A549 (cell line): Measurements from ENCODE around the gene RNF13. TPM values are rescaled to one million over a fixed set of nuclear protein-coding genes. Genes with fewer than 3 reads are reported as not detected.

Source experiments
- ATAC-seq, 2 experiments: fragments of 200-7000 bp in 1 of 2; fragments of >200 bp in 1 of 2; cut with Nextera tagmentation in 1 of 2; cut with Tn5 transposase in 1 of 2; 3 replicates each; pipeline versions ENCODE4 v1.8.0 to v1.9.1; 2018 to 2020; ENCODE audit warnings: mild to moderate bottlenecking in 1 of 2, moderate library complexity in 1 of 2
- CTCF ChIA-PET: fragments of 300-600 bp; sonication (Branson Sonifier 250); formaldehyde crosslinking; extraction: SDS; loops from one replicate; lab custom pipeline; 2021; ENCODE audit warnings: antibody characterized with exemption, inconsistent platforms; lab: Yijun Ruan, JAX
- POLR2A ChIA-PET: fragments of 350-600 bp; formaldehyde crosslinking; extraction: SDS; loops from one replicate; lab custom pipeline; 2021; ENCODE audit warnings: antibody characterized with exemption, inconsistent platforms; lab: Yijun Ruan, JAX
- DNase-seq, 2 experiments: peaks; one replicate each; pipeline versions ENCODE4 v3.0.0 to v3.0.0-alpha.2; 2011 to 2016; ENCODE audit warnings: low read depth in 1 of 2, low spot score in 1 of 2
- FAIRE-seq: peaks from 2 replicates; lab custom pipeline; 2011; peaks lifted over from hg19 to GRCh38; lab: Jason Lieb, UNC
- H3K27ac ChIP-seq, 2 experiments: fragments of >200 bp; sonication (Bioruptor Twin); formaldehyde crosslinking; 3 replicates each; pipeline ENCODE4 v1.5.1; 2016 to 2017
- H3K4me1 ChIP-seq: fragments of >200 bp; sonication (Bioruptor Twin); formaldehyde crosslinking; 3 replicates; pipeline ENCODE4 v1.6.1; 2016
- H3K4me2 ChIP-seq: fragments of >200 bp; sonication (Bioruptor Twin); formaldehyde crosslinking; 3 replicates; pipeline ENCODE4 v1.6.1; 2016
- H3K4me3 ChIP-seq: fragments of >200 bp; sonication (Bioruptor Twin); formaldehyde crosslinking; 3 replicates; pipeline ENCODE4 v1.5.1; 2016
- H3K9me3 ChIP-seq: fragments of >200 bp; sonication (Bioruptor Twin); formaldehyde crosslinking; 3 replicates; pipeline ENCODE4 v1.6.1; 2016
- BCL3 ChIP-seq: fragments of >200 bp; sonication (Bioruptor Twin); formaldehyde crosslinking; IDR thresholded peaks from 3 replicates; pipeline ENCODE4 v1.6.1; 2016
- CHD2 ChIP-seq: fragments of 150-350 bp; IDR thresholded peaks from 2 replicates; pipeline ENCODE4 v1.6.1; 2014; ENCODE audit warnings: low read length; ENCODE audit not compliant: partially characterized antibody
- CTCF ChIP-seq: fragments of >200 bp; sonication (Bioruptor Twin); formaldehyde crosslinking; IDR thresholded peaks from 3 replicates; pipeline ENCODE4 v1.5.1; 2016
- EHF ChIP-seq: fragments of 250-450 bp; sonication (Bioruptor Pico); IDR thresholded peaks from 2 replicates; pipeline ENCODE4 v1.5.0; 2020; ENCODE audit warnings: mild to moderate bottlenecking
- EHMT2 ChIP-seq: fragments of 200-600 bp; sonication (generic); IDR thresholded peaks from 2 replicates; pipeline ENCODE4 v1.6.1; 2016; ENCODE audit warnings: antibody characterized with exemption, low read depth, mild to moderate bottlenecking, moderate library complexity
- ESRRA ChIP-seq: fragments of 150-350 bp; IDR thresholded peaks from 2 replicates; pipeline ENCODE4 v1.6.1; 2014; ENCODE audit warnings: mild to moderate bottlenecking, low read length, borderline replicate concordance
- FOXS1 ChIP-seq: fragments of 250-450 bp; sonication (Bioruptor Pico); IDR thresholded peaks from 2 replicates; pipeline ENCODE4 v1.5.0; 2020; ENCODE audit warnings: mild to moderate bottlenecking, moderate library complexity
- GATA3 ChIP-seq: IDR thresholded peaks from 2 replicates; pipeline ENCODE4 v1.6.1; 2012; ENCODE audit warnings: borderline replicate concordance
- HMGXB4 ChIP-seq: fragments of 250-450 bp; sonication (Bioruptor Pico); IDR thresholded peaks from 2 replicates; pipeline ENCODE4 v1.5.0; 2021; ENCODE audit warnings: mild to moderate bottlenecking, moderate library complexity, borderline replicate concordance
- HOXB5 ChIP-seq: fragments of 250-450 bp; sonication (Bioruptor Pico); IDR thresholded peaks from 2 replicates; pipeline ENCODE4 v1.5.0; 2020; ENCODE audit warnings: mild to moderate bottlenecking, moderate library complexity
- KDM1A ChIP-seq: fragments of 200-600 bp; sonication (generic); IDR thresholded peaks from 2 replicates; pipeline ENCODE4 v1.6.1; 2016; ENCODE audit warnings: low read depth, mild to moderate bottlenecking
- MAFK ChIP-seq: fragments of 450-650 bp; IDR thresholded peaks from 2 replicates; pipeline ENCODE4 v1.6.1; 2014; ENCODE audit not compliant: partially characterized antibody
- MAZ ChIP-seq: fragments of 150-350 bp; IDR thresholded peaks from 2 replicates; pipeline ENCODE4 v1.6.1; 2014; ENCODE audit warnings: antibody characterized with exemption, low read depth, low read length, borderline replicate concordance
- NFE2L2 ChIP-seq: fragments of 150-350 bp; conservative IDR thresholded peaks from 2 replicates; pipeline ENCODE4 v1.6.1; 2014; ENCODE audit warnings: low read length
- POLR2AphosphoS2 ChIP-seq: conservative IDR thresholded peaks from 2 replicates; pipeline ENCODE4 v1.6.1; 2012; ENCODE audit warnings: low read length, improper control_type of control experiment, inconsistent platforms
- RAD21 ChIP-seq, 2 experiments: fragments of >200 bp in 1 of 2; sonication (Bioruptor Twin) in 1 of 2; formaldehyde crosslinking in 1 of 2; IDR thresholded peaks in 1 of 2; conservative IDR thresholded peaks in 1 of 2; 2 replicates in 1 of 2; 3 replicates in 1 of 2; pipeline ENCODE4 v1.6.1; 2012 to 2018; ENCODE audit warnings: inconsistent platforms in 1 of 2
- RARB ChIP-seq: fragments of 250-450 bp; sonication (Bioruptor Pico); IDR thresholded peaks from 2 replicates; pipeline ENCODE4 v1.8.0; 2021; ENCODE audit warnings: mild to moderate bottlenecking, moderate library complexity
- RCOR1 ChIP-seq: fragments of 150-350 bp; IDR thresholded peaks from 2 replicates; pipeline ENCODE4 v1.6.1; 2014; ENCODE audit warnings: antibody characterized with exemption, low read length, low read depth
- RNF2 ChIP-seq: fragments of 200-600 bp; sonication (generic); IDR thresholded peaks from 2 replicates; pipeline ENCODE4 v1.6.1; 2016; ENCODE audit warnings: low read depth, mild to moderate bottlenecking, antibody characterized with exemption, moderate library complexity, borderline replicate concordance
- SREBF2 ChIP-seq: fragments of 450-650 bp; IDR thresholded peaks from 2 replicates; pipeline ENCODE4 v1.6.1; 2014; ENCODE audit warnings: mild to moderate bottlenecking, moderate library complexity
- TP53 ChIP-seq: fragments of 250-450 bp; sonication (Bioruptor Pico); IDR thresholded peaks from 2 replicates; pipeline ENCODE4 v1.5.0; 2021; ENCODE audit warnings: mild to moderate bottlenecking, moderate library complexity
- WGBS: methylation state at CpG from one replicate; pipeline ENCODE4 v1.1.6; 2017; ENCODE audit errors: missing lambda C conversion rate; 5-methylcytosine and 5-hydroxymethylcytosine counted together
- polyA plus RNA-seq, 4 experiments: library from polyadenylated mRNA; depleted of rRNA in 3 of 4; stranded (reverse); fragments of >200 nt; fragmentation: RNase III in 1 of 4; extraction: RNeasy Plus Mini Kit Qiagen cat#74134 plus additional on column Dnase treatment in 1 of 4; gene quantifications; 2 replicates in 3 of 4; 3 replicates in 1 of 4; pipeline ENCODE4 v1.2.3, GENCODE V29; 2011 to 2017

Gene RNF13
- polyA plus RNA-seq, 2 of the 4 experiments (the other 2 are of a cell fraction): 46.2 to 100 TPM

DNA sequence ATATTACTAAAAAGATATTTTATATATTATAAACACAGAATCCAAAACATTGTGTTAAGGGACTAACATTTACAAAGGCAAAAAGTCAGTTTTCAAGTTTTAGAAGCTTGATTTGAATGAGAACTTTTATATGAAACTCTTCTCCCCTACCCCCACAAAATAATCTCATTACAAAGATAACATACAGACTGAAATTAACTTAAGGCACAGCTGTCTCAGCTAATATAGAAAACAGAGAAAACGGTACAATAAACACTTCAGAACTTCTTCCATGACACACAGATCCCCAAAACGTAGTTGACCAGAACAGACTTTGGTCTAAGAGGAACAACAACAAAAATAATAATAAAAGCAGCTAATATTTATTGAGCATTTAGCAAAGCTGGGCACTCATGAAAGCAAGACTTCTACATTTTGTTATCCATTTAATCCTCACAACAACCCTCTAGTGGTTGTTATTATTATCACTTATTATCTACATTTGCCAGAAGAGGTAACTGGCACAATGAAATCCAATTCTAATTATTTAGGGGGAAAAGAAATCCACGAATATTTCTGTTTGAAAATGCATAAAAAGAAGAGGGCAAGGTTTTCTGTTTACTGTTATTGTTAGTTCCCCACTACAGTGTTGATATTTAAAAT lies 89.6 kb downstream of the RNF13 start:
- Histone ChIP-seq H3K4me1 (no peaks in the 10 kb centered on the region), H3K27ac (no peak overlapping the region), H3K9me3 (no peaks in the 10 kb centered on the region), H3K4me2 (no peak overlapping the region), H3K4me3 (no peak overlapping the region)
- 48% methylated on average over 3 of the region's 3 CpGs for WGBS
- ATAC-seq: 0 out of 6 replicates have a peak, but pooled peaks of 1 of the 2 experiments have one; percentile 43
- no peak for DNase-seq
- FAIRE-seq: peak; percentile 49
- no peak for TF ChIP-seq SREBF2
- TF ChIP-seq HMGXB4 (CRISPR knock-in tag): no peak
- TF ChIP-seq CTCF: peak; percentile 26
- POLR2A ChIA-PET: no interaction called here
- CTCF ChIA-PET: interaction anchor here (1.2 to 1.7 kb wide), 2 partner anchors 23 to 137 kb away, joined by 4 read pairs; no protein-coding TSS in a partner anchor

- POLR2A ChIA-PET: no interaction called here
- TF ChIP-seq RARB (CRISPR knock-in tag): no peak
- TF ChIP-seq RAD21 (conservative IDR thresholded peaks at IDR 0.05 in 1 of 2, IDR thresholded peaks at IDR 0.05 in 1 of 2): no peak
- TF ChIP-seq EHMT2: no peak
- TF ChIP-seq CTCF: no peak
- TF ChIP-seq MAFK: no peak
- no peak for TF ChIP-seq GATA3
- no peak for TF ChIP-seq NFE2L2
- TF ChIP-seq BCL3: no peak
Observed at GRCh38 chr3:149906036-149906435, 93.0 kb downstream of the RNF13 start.

GRCh38 chr3:149908424-149908957 lies 95.5 kb downstream of the RNF13 start:
- no peak for DNase-seq
- no peak overlapping the region for H3K4me3 ChIP-seq
- H3K27ac ChIP-seq: no peak overlapping the region
- ATAC-seq: no peak
- no peaks in the 10 kb centered on the region for H3K9me3 ChIP-seq
- ChIA-PET POLR2A (no interaction called here), CTCF (interaction anchor here (0.6 to 1.6 kb wide), 2 partner anchors 27 to 1427 kb away, joined by 3 to 4 read pairs; no protein-coding TSS in a partner anchor)
- H3K4me1 ChIP-seq: no peaks in the 10 kb centered on the region
- FAIRE-seq: no peak
- no peak overlapping the region for H3K4me2 ChIP-seq
- TF ChIP-seq POLR2AphosphoS2 (no peak), HOXB5 (CRISPR knock-in tag) (no peak), RARB (CRISPR knock-in tag) (no peak), KDM1A (no peak), ESRRA (no peak), RCOR1 (no peak), CHD2 (no peak), CTCF (no peak), EHF (CRISPR knock-in tag) (no peak), TP53 (CRISPR knock-in tag) (no peak), FOXS1 (CRISPR knock-in tag) (no peak), MAZ (no peak), MAFK (no peak), RNF2 (no peak)

More at GRCh38 chr3:149906036-149906435, 93.0 kb downstream of the RNF13 start:
- Histone ChIP-seq H3K4me1 (no peaks in the 10 kb centered on the region), H3K4me2 (no peak overlapping the region), H3K9me3 (no peaks in the 10 kb centered on the region), H3K27ac (no peak overlapping the region), H3K4me3 (no peak overlapping the region)
- FAIRE-seq: no peak
- no peak for DNase-seq
- CTCF ChIA-PET: interaction anchor here (1.5 to 2.4 kb wide), 2 partner anchors 26 to 393 kb away, joined by 3 to 12 read pairs; no protein-coding TSS in a partner anchor
- ATAC-seq: no peak
